ENCODE results near the gene KYNU. TPM values are rescaled to one million over a fixed set of nuclear protein-coding genes. Genes with fewer than 3 reads are reported as not detected.
"Not testable (repeated sequence)": the region's sequence is repeated elsewhere in the genome, so short reads cannot be mapped to it uniquely, and the experiment has no call there.

Gene KYNU
- total RNA-seq, 2 experiments from 2014 or later, result not detected

DNA sequence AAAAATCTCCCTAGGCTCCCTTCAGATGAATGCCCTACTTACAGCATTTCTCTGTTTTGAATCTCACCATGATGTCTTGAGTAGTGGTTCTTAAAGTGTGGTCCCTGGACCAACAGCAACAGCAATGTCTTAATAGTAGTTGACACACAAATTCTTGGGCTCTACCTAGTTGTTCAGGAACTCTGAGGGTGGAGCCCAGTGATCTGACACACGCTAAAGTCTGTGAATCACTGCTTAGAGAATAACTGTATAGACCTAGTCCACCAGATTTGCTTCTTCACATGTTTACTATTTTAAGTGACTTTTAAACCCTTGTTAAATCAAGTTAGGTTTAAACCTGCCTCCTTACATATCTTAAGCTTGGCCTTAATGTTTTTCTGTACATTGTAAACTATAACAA, 204.2 kb downstream of the KYNU start:
- H3K27ac Mint-ChIP-seq, result no peak overlapping the region
- H3K36me3 Mint-ChIP-seq (ENCODE audit: low read depth), result no peaks in the 10 kb centered on the region
- no peaks in the 10 kb centered on the region for H3K9me3 Mint-ChIP-seq (ENCODE audit: low read depth)
- intact Hi-C loops (cut with DNase I, micrococcal nuclease), result no loop called here
- no peak overlapping the region for H3K4me3 Mint-ChIP-seq
- POLR2A ChIA-PET, result no interaction called here
- no peak for ATAC-seq
- DNase-seq, result no peak
- H3K4me1 Mint-ChIP-seq, result peaks cover 26% of the 10 kb centered on the region
- H3K27me3 Mint-ChIP-seq, result no peaks in the 10 kb centered on the region
- CTCF ChIA-PET, result interaction anchor here (1.4 kb wide), 2 partner anchors 28 to 47 kb away, joined by 3 to 4 read pairs; no protein-coding TSS in a partner anchor

DNA sequence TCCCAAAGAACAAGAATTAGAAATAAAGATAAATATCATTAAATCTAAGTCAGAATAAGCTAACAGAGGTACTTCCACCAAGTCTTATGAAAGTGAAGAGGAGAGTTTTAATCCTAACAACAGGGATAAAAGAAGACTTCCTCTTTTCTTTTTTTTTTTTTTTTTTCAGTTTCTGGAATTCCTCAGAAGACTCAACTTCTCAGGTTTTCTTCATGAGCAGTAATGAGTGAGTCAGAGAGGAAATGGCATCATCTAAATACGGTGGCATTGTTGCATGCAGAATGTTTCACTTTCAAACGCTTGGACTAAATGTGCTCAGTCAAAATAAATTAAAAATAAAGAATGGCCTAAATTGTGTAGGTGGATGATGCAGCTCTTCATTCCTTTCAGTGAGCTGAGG, 206.2 kb downstream of the KYNU start:
- intact Hi-C loops (cut with DNase I, micrococcal nuclease), result no loop called here
- no peaks in the 10 kb centered on the region for H3K9me3 Mint-ChIP-seq (ENCODE audit: low read depth)
- H3K4me3 Mint-ChIP-seq, result no peak overlapping the region
- no peaks in the 10 kb centered on the region for H3K27me3 Mint-ChIP-seq
- peaks cover 26% of the 10 kb centered on the region for H3K4me1 Mint-ChIP-seq
- CTCF ChIA-PET, result interaction anchor here (0.6 to 1.9 kb wide), 5 partner anchors 27 to 764 kb away, joined by 3 to 6 read pairs (median 3); no protein-coding TSS in a partner anchor
- DNase-seq, result no peak
- peak overlapping the region; percentile 59 for H3K27ac Mint-ChIP-seq
- no peaks in the 10 kb centered on the region for H3K36me3 Mint-ChIP-seq (ENCODE audit: low read depth)
- ATAC-seq, result peak; percentile 78
- POLR2A ChIA-PET, result no interaction called here

DNA sequence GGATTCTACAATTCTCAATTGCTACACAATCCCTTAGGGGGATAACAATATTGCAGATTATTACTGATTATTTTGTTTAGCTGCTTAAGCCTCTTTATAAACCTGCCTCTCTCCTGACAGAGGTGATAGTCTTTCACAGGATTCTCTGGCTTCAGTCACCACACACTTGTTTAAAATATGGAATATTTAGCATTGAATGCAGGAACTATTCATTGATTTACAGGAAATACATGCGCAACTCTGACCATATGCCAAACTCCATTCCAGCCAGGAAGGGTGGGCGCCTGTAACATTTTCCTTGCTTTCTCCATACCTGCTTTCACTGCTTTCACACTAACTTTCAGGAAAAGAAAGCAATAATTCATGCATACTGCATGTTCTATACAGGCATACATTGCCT, 207.0 kb downstream of the KYNU start:
- Mint-ChIP-seq H3K36me3 (ENCODE audit: low read depth) (no peaks in the 10 kb centered on the region), H3K9me3 (ENCODE audit: low read depth) (no peaks in the 10 kb centered on the region), H3K27ac (peak overlapping the region; percentile 42), H3K4me3 (no peak overlapping the region), H3K4me1 (peaks cover 26% of the 10 kb centered on the region), H3K27me3 (no peaks in the 10 kb centered on the region)
- ChIA-PET POLR2A (no interaction called here), CTCF (interaction anchor here (1.0 to 1.3 kb wide), 3 partner anchors 28 to 79 kb away, joined by 3 read pairs; no protein-coding TSS in a partner anchor)
- no peak for DNase-seq
- ATAC-seq, result no peak
- intact Hi-C loops (cut with DNase I, micrococcal nuclease), result no loop called here

DNA sequence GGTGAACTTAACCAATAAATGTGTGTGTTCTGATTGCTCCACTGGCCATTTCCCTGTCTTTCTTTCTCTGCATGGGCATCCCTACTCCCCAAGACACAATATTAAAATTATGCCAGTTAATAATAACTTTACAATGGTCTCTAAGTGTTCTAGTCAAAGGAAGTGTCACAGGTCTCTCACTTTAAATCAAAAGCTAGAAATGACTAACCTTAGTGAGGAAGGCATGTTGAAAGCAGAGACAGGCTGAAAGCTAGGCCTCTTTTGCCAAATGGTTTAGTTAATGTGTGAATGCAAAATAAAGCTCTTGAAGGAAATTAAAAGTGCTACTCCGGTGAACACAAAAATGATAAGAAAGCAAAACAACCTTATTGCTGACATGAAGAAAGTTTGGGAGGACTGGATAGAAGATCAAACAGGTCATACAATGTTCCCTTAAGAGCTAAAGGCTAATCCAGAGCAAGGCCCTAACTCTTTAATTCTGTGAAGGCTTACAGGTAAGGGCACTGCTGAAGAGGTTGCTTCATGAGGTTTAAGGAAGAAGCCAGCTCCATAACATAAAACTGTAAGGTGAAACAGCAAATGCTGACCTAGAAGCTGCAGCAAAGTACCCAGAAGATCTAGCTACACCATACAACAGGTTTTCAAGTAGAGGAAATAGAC, 207.8 kb downstream of the KYNU start:
- H3K4me3 Mint-ChIP-seq, result no peak overlapping the region
- ATAC-seq (peak; percentile 76), DNase-seq (no peak)
- no peaks in the 10 kb centered on the region for H3K9me3 Mint-ChIP-seq (ENCODE audit: low read depth)
- ChIA-PET POLR2A (interaction anchor here (0.7 kb wide), 1 partner anchor 15 kb away, joined by 4 read pairs; no protein-coding TSS in a partner anchor), CTCF (interaction anchor here (0.5 to 1.3 kb wide), 5 partner anchors 47 to 318 kb away, joined by 3 to 7 read pairs (median 3); no protein-coding TSS in a partner anchor)
- peaks cover 26% of the 10 kb centered on the region for H3K4me1 Mint-ChIP-seq
- H3K27ac Mint-ChIP-seq, result peak overlapping the region; percentile 83
- intact Hi-C loops (cut with DNase I, micrococcal nuclease), result no loop called here
- no peaks in the 10 kb centered on the region for H3K27me3 Mint-ChIP-seq
- no peaks in the 10 kb centered on the region for H3K36me3 Mint-ChIP-seq (ENCODE audit: low read depth)

DNA sequence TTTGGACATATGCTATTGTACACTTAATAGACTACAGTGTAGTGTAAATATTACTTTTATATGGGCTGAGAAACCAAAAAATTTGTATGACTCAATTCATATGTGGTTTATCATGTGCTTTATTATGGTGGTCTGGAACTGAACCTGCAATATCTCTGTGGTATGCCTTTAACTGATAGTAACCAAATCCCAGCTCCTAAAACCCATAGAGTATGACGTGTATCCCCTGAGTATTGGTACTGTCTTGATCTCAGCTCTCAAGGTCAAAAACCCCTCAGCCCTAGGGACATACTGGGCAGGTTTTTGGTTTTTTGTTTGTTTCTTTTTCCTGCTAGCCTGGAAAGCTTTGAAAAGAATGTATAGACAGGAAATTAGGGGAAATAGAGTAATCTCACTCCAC, 209.6 kb downstream of the KYNU start:
- no peaks in the 10 kb centered on the region for H3K9me3 Mint-ChIP-seq (ENCODE audit: low read depth)
- intact Hi-C loops (cut with DNase I, micrococcal nuclease), result no loop called here
- no peak for DNase-seq
- no peaks in the 10 kb centered on the region for H3K27me3 Mint-ChIP-seq
- peaks cover 26% of the 10 kb centered on the region for H3K4me1 Mint-ChIP-seq
- ChIA-PET POLR2A (no interaction called here), CTCF (interaction anchor here (0.8 to 1.9 kb wide), 4 partner anchors 9 to 26 kb away, joined by 3 to 7 read pairs (median 4); no protein-coding TSS in a partner anchor)
- H3K4me3 Mint-ChIP-seq, result no peak overlapping the region
- no peaks in the 10 kb centered on the region for H3K36me3 Mint-ChIP-seq (ENCODE audit: low read depth)
- no peak for ATAC-seq
- H3K27ac Mint-ChIP-seq, result no peak overlapping the region

DNA sequence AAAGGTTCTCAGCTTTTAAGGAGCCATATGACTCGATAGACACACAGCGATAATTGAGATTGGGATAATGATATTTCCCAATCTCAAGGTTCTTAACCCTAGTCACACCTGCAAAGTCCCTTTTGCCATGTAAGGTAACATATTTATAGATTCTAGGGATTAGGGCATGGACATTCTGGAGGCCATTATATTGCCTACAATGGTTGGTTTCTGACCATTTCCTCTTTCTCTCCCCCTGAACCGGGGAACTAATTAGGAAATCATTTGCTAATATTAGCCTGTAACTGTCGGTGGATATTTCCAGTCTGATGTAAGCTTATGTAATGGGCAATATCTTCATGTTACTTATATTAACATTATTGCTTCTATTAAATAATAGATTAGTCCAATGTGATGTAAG, 210.9 kb downstream of the KYNU start:
- Mint-ChIP-seq H3K27me3 (no peaks in the 10 kb centered on the region), H3K36me3 (ENCODE audit: low read depth) (no peaks in the 10 kb centered on the region), H3K4me1 (peaks cover 23% of the 10 kb centered on the region), H3K4me3 (no peak overlapping the region), H3K9me3 (ENCODE audit: low read depth) (no peaks in the 10 kb centered on the region), H3K27ac (no peak overlapping the region)
- no peak for DNase-seq
- ChIA-PET POLR2A (no interaction called here), CTCF (interaction anchor here (0.6 to 1.9 kb wide), 5 partner anchors 9 to 171 kb away, joined by 3 to 7 read pairs (median 3); no protein-coding TSS in a partner anchor)
- ATAC-seq, result no peak
- intact Hi-C loops (cut with DNase I, micrococcal nuclease), result no loop called here

DNA sequence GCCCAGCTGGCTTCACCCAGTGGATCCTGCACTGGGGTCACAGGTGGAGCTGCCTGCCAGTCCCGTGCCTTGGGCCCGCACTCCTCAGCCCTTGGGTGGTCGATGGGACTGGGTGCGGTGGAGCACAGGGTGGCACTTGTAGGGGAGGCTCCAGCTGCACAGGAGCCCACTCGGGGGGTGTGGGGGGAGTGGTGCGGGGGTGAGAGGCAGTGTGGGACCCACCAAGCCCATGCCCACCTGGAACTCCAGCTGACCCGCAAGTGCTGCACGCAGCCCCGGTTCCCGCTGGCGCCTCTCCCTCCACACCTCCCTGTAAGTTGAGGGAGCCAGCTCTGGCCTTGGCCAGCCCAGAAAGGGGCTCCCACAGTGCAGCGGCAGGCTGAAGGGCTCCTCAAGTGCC, 212.1 kb downstream of the KYNU start:
- H3K9me3 Mint-ChIP-seq (ENCODE audit: low read depth); ATAC-seq; H3K27ac Mint-ChIP-seq; DNase-seq; POLR2A ChIA-PET; H3K27me3 Mint-ChIP-seq; intact Hi-C loops (cut with DNase I, micrococcal nuclease); H3K36me3 Mint-ChIP-seq (ENCODE audit: low read depth); H3K4me3 Mint-ChIP-seq: not testable (repeated sequence)
- peaks cover 13% of the 10 kb centered on the region for H3K4me1 Mint-ChIP-seq
- CTCF ChIA-PET, result interaction anchor here (1.0 kb wide), 1 partner anchor 132 kb away, joined by 3 read pairs; no protein-coding TSS in a partner anchor
